Epithelial cell of esophagus (primary cell): ENCODE data around the gene STON2.
A peak's percentile ranks its signal among the peaks of the same experiment; 100 is the strongest.

Source experiments
- DNase-seq: peaks from one replicate; pipeline ENCODE4 v3.0.0; 2010; ENCODE audit warnings: low read depth
- H3K4me3 ChIP-seq: 2 replicates; pipeline ENCODE4 v1.5.1; 2011; ENCODE audit warnings: mild to moderate bottlenecking, low read length, control low read depth
- TF ChIP-seq, protein P1 (sequence below): IDR thresholded peaks from 2 replicates; pipeline ENCODE4 v1.5.1; 2011; ENCODE audit warnings: low read depth, mild to moderate bottlenecking, low read length, control low read depth, inconsistent platforms; ENCODE audit not compliant: insufficient read depth; ENCODE audit errors: missing control alignments

STON2 gene

GRCh38 chr14:81263777-81264410 lies 136.2 kb downstream of the STON2 start:
- no peak for DNase-seq
- TF ChIP-seq, protein P1, sequence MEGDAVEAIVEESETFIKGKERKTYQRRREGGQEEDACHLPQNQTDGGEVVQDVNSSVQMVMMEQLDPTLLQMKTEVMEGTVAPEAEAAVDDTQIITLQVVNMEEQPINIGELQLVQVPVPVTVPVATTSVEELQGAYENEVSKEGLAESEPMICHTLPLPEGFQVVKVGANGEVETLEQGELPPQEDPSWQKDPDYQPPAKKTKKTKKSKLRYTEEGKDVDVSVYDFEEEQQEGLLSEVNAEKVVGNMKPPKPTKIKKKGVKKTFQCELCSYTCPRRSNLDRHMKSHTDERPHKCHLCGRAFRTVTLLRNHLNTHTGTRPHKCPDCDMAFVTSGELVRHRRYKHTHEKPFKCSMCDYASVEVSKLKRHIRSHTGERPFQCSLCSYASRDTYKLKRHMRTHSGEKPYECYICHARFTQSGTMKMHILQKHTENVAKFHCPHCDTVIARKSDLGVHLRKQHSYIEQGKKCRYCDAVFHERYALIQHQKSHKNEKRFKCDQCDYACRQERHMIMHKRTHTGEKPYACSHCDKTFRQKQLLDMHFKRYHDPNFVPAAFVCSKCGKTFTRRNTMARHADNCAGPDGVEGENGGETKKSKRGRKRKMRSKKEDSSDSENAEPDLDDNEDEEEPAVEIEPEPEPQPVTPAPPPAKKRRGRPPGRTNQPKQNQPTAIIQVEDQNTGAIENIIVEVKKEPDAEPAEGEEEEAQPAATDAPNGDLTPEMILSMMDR: no peak
- no peak overlapping the region for H3K4me3 ChIP-seq

GRCh38 chr14:81261176-81261575 lies 138.9 kb downstream of the STON2 start:
- DNase-seq: no peak
- TF ChIP-seq, protein P1: no peak
- H3K4me3 ChIP-seq: no peak overlapping the region

GRCh38 chr14:81260732-81261131 lies 139.4 kb downstream of the STON2 start:
- no peak for DNase-seq
- TF ChIP-seq, protein P1: no peak
- no peak overlapping the region for H3K4me3 ChIP-seq

DNA sequence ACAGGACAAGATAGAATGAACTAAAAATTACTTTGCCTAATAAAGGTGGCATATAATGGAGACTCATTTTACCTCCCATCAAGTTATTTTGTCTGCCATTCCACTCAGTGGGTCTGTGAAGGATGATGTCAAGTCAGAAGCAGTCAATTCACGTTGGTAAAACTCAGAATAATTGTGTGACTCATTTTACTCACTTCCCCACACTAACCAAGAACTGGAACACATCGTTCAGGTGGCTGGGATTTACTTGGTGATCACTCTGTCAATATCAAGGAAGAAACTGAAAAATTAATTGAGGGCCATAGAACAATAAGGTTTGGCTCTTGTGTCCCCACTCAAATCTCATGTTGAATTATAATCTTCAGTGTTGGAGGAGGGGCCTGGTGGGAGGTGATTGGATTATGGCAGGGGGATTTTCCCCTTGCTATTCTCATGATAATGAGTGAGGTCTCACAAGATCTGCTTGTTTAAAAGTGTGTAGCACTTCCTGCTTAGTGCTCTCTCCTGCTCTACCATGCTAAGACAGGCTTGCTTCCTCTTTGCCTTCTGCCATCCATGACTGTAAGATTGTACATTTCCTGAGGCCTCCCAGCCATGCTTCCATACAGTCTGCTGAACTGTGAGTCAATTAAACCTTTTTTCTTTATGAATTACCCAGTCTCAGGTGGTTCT lies 143.7 kb downstream of the STON2 start:
- DNase-seq: no peak
- TF ChIP-seq, protein P1: no peak
- no peak overlapping the region for H3K4me3 ChIP-seq

GRCh38 chr14:81252278-81252677 lies 147.8 kb downstream of the STON2 start:
- TF ChIP-seq, protein P1: peak; percentile 22
- H3K4me3 ChIP-seq: no peak overlapping the region
- DNase-seq: no peak

- H3K4me3 ChIP-seq: no peak overlapping the region
- TF ChIP-seq, protein P1: no peak
- no peak for DNase-seq
These were observed 152.8 kb downstream of the STON2 start for GRCh38 chr14:81247271-81247766.
